ENCODE data around the gene TECPR1.

DNA sequence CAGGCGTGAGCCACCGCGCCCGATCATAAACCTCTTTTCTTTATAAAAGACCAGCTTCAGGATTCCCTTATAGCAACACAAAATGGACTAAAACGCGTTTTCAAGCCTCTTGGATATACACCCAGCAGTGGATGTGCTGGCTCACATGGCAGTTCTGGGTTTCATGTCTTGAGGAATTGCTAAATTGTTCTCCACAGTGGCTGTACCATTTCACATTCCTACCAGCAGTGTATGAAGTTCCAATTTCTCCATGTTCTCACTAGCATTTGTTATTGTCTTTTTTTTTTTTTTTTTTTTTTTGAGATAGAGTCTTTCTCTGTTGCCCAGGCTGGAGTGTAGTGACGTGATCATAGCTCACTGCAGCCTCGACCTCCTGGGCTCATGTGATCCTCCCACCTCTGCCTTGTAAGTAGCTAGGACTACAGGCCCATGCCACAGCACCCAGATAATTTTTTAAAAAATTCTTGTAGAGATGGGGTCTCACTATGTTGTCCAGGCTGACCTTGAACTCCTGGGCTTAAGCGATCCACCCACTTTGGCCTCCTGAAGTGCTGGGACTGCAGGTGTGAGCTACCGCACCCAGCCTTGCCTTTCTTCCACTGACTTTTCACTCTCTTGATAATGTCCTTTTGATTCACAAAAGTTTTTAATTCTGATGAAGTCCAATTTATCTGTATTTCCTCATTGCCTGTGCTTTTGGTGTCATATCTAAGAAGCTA is 17.4 kb downstream of the TECPR1 start:
- TF ChIP-seq, protein P1, sequence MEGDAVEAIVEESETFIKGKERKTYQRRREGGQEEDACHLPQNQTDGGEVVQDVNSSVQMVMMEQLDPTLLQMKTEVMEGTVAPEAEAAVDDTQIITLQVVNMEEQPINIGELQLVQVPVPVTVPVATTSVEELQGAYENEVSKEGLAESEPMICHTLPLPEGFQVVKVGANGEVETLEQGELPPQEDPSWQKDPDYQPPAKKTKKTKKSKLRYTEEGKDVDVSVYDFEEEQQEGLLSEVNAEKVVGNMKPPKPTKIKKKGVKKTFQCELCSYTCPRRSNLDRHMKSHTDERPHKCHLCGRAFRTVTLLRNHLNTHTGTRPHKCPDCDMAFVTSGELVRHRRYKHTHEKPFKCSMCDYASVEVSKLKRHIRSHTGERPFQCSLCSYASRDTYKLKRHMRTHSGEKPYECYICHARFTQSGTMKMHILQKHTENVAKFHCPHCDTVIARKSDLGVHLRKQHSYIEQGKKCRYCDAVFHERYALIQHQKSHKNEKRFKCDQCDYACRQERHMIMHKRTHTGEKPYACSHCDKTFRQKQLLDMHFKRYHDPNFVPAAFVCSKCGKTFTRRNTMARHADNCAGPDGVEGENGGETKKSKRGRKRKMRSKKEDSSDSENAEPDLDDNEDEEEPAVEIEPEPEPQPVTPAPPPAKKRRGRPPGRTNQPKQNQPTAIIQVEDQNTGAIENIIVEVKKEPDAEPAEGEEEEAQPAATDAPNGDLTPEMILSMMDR (conservative IDR thresholded peaks at IDR 0.05; ENCODE audit: low read length): no peak
- no peak for TF ChIP-seq EZH2phosphoT487 (IDR thresholded peaks at IDR 0.05; ENCODE audit: borderline replicate concordance, low read depth, low read length)
